Measurements from ENCODE around the gene OXA1L.
"Not testable (repeated sequence)": the region's sequence is repeated elsewhere in the genome, so short reads cannot be mapped to it uniquely, and the experiment has no call there.

The OXA1L gene

GRCh38 chr14:22769369-22769768 lies 2.9 kb downstream of the OXA1L start:
- no peak for DNase-seq (ENCODE audit: low spot score)

DNA sequence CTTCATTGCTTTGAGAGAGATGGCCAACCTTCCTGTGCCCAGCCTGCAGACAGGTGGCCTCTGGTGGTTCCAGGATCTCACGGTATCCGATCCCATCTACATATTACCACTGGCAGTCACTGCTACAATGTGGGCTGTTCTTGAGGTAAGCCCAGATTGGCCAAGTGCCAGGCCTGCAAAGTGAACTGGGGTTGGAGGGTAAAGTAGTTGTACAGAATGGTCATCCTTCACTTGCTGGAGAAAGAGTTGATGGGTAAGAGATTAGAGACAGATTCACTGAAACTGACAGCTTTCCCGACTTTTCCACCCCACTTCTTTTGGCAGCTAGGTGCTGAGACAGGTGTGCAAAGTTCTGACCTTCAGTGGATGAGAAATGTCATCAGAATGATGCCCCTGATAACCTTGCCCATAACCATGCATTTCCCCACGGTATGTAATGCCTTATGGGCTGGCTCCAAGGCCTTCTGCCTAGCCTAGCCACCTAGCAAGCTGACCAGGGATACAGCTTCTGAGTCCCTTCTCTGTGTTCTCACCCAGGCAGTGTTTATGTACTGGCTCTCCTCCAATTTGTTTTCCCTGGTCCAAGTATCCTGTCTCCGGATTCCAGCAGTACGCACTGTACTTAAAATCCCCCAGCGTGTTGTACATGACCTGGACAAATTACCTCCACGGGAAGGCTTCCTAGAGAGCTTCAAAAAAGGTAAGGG lies 4.1 kb downstream of the OXA1L start:
- no peak for DNase-seq (ENCODE audit: low spot score)

DNA sequence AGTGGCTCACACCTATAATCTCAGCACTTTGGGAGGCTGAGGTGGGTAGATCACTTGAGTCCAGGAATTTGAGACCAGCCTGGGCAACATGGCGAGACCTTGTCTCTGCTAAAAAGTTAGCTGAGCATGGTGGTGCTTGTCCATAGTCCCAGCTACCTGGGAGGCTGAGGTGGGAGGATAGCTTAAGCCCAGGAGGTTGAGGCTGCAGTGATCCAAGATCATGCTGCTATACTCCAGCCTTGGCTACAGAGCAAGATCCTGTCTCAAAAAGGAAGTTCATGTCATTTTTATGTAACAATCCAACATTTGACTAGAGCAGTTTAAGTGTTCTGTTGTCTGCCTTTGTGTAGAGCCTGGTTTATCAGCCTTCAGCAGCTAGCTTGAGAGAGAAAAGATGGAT lies 6.2 kb downstream of the OXA1L start:
- DNase-seq (ENCODE audit: low spot score) = no peak

DNA sequence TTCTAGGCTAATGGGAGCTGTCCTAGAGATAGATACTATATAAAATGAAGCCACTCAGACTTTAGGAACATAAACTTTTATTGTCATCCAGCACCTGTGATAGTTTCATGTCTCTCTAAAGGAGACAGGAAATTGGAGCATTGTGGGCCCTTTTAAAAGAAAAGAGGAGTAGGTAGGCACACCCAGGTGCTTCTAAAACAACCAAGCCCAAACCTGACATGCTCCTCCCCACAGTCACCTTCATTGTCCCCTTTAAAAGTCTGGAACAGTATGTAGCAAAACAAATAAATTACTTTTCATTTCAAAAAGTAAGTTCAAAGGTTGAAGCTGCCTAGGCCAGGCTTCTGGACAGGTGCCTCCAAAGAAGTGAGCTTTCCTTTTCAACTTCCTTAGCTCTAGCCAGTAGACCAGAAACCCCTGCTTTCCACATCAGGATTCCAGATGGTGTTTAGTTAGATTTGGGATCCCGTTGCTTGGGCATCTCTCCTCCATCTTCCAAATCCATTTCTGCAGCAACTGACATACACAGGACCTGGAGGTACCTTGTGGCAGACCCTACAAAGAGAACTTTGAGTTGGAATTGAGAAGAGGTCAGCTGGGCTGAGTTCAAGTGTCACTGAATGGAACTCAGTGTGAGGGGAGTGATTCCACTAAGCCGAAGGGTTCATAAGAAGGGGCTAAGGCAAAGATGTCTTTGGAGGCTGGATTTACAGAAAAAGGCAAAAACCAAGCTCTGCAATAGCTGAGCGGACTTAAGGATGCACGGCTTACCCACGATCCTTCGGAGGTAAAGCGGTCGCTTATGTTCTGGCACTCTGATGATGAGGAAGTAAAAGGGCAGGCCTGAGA lies 6.9 kb downstream of the OXA1L start:
- no peak for DNase-seq (ENCODE audit: low spot score)

- no peak for DNase-seq (ENCODE audit: low spot score)
Measured at GRCh38 chr14:22774011-22774706, 7.7 kb downstream of the OXA1L start.

- no peak for DNase-seq (ENCODE audit: low spot score)
Measured at GRCh38 chr14:22776215-22776614, 9.7 kb downstream of the OXA1L start.

GRCh38 chr14:22776849-22777248 lies 10.4 kb downstream of the OXA1L start:
- not testable (repeated sequence) for DNase-seq (ENCODE audit: low spot score)

- DNase-seq (ENCODE audit: low spot score) = no peak
Measured at GRCh38 chr14:22778084-22778483, 11.6 kb downstream of the OXA1L start.

GRCh38 chr14:22780105-22780679 lies 13.7 kb downstream of the OXA1L start:
- DNase-seq (ENCODE audit: low spot score) = no peak

GRCh38 chr14:22780941-22781300 lies 14.4 kb downstream of the OXA1L start:
- no peak for DNase-seq (ENCODE audit: low spot score)

- DNase-seq (ENCODE audit: low spot score) = no peak
Measured at GRCh38 chr14:22781301-22781991, 15.0 kb downstream of the OXA1L start.

GRCh38 chr14:22786685-22787084 lies 20.2 kb downstream of the OXA1L start:
- DNase-seq (ENCODE audit: low spot score) = no peak

GRCh38 chr14:22791301-22791700 lies 24.8 kb downstream of the OXA1L start:
- no peak for DNase-seq (ENCODE audit: low spot score)

DNA sequence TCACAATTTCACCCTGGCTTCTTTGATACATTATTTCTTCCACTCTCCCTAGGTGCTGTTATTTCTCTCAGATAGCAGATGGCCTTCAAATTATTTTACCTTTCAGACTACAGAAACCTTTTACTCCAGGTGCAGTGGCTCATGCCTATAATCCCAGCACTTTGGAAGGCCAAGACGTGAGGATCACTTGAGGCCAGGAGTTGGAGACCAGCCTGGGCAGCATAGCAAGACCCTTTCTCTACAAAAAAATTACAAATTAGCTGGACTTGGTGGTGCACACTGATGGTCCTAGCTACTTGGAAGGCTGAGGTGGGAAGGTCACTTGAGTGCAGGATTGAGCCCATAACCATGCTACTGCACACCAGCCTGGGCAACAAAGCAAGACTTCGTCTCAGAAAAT lies 25.7 kb downstream of the OXA1L start:
- DNase-seq (ENCODE audit: low spot score) = no peak

DNA sequence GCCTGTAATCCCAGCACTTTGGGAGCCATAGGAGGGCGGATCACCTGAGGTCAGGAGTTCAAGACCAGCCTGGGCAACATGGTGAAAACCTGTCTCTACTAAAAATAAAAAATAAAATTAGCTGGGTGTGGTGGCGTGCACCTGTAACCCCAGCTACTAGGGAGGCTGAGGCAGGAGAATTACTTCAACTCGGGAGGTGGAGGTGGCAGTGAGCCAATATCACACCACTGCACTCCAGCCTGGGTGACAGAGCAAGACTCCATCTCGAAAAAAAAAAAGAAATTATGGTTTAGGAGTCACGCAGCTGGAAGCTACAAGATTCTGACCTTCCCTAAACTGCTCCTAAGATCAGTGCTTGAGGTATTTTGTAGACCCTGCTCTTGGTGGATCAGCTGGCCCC lies 27.1 kb downstream of the OXA1L start:
- DNase-seq (ENCODE audit: low spot score) = not testable (repeated sequence)

- no peak for DNase-seq (ENCODE audit: low spot score)
Measured at GRCh38 chr14:22793976-22794375, 27.5 kb downstream of the OXA1L start.

DNA sequence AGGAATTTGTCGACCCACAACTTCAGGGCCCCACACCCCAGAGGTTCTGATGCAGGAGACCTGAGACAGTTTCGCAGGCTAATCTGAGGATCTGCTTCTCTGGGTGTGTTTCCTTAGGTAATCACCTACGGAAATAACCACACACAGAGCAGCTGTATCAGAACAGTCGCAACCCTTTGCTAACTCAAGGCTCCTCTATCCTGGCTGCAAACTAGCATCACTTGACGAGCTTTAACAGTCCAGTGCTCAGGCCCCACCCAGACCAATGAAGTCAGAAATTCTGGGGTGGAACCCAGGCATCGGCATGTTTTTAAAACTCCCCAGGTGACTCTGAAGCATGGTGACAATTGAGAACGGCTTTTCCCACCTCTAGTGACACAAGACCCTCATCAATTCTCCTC lies 28.1 kb downstream of the OXA1L start:
- no peak for DNase-seq (ENCODE audit: low spot score)

- DNase-seq (ENCODE audit: low spot score) = no peak
Measured at GRCh38 chr14:22796087-22796707, 29.7 kb downstream of the OXA1L start.

GRCh38 chr14:22797017-22797917 lies 30.8 kb downstream of the OXA1L start:
- no peak for DNase-seq (ENCODE audit: low spot score)

DNA sequence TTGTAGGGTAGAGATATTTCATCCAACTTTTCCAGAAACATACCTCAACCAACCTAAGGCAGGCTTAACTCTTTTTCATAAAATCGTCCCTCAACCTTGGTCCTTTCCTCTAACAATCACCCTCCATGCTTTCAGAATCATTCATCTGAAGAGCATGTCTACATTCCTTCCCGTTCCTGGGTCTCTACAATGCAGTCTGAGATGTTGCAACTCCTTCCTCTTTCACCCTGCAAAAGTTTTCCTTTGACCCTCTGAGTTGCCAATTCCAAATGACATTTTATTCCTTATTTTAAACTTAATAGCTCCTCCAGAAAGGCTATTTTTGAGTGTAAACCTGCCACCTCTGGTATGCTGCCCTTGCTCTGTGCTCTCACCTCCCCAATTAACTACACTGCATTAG lies 32.0 kb downstream of the OXA1L start:
- no peak for DNase-seq (ENCODE audit: low spot score)
